NCI-H446 treated with DMSO at 0.1 percent for 48 hours (cell line): Measurements from ENCODE around the gene CCDC40.
"Not testable (repeated sequence)": the region's sequence is repeated elsewhere in the genome, so short reads cannot be mapped to it uniquely, and the experiment has no call there.

Experiments
- DNase-seq: peaks from one replicate; lab custom pipeline; 2025; lab: John Stamatoyannopoulos, UW

Gene CCDC40

GRCh38 chr17:80035937-80036714 is at the start of gene CCDC40:
Gene CCDC40, plus strand, starts transcription at chr17:80036642. Its CDS starts 21 bp downstream, at chr17:80036663.
- peak; percentile 25 for DNase-seq

GRCh38 chr17:79987187-79987934 is 49.1 kb upstream of the CCDC40 start:
- DNase-seq: no peak

- DNase-seq: no peak
Measured at GRCh38 chr17:79987935-79988184, 48.6 kb upstream of the CCDC40 start.

- no peak for DNase-seq
Measured at GRCh38 chr17:79988185-79988971, 48.1 kb upstream of the CCDC40 start.

GRCh38 chr17:79989106-79989835 is 47.2 kb upstream of the CCDC40 start:
- no peak for DNase-seq

- no peak for DNase-seq
Measured at GRCh38 chr17:79990051-79990592, 46.3 kb upstream of the CCDC40 start.

GRCh38 chr17:79990704-79991103 is 45.7 kb upstream of the CCDC40 start:
- DNase-seq: no peak

- DNase-seq: peak; percentile 15
Measured at GRCh38 chr17:79991140-79991923, 45.1 kb upstream of the CCDC40 start.

- DNase-seq: no peak
Measured at GRCh38 chr17:79991924-79992648, 44.4 kb upstream of the CCDC40 start.

GRCh38 chr17:79992649-79993389 is 43.6 kb upstream of the CCDC40 start:
- DNase-seq: no peak

GRCh38 chr17:79993390-79994227 is 42.8 kb upstream of the CCDC40 start:
- DNase-seq: no peak

- DNase-seq: not testable (repeated sequence)
Measured at GRCh38 chr17:79994228-79994569, 42.2 kb upstream of the CCDC40 start.

GRCh38 chr17:79994602-79995001 is 41.8 kb upstream of the CCDC40 start:
- no peak for DNase-seq

- no peak for DNase-seq
Measured at GRCh38 chr17:79995696-79996095, 40.7 kb upstream of the CCDC40 start.

- no peak for DNase-seq
Measured at GRCh38 chr17:79996291-79996690, 40.2 kb upstream of the CCDC40 start.

GRCh38 chr17:79997011-79997660 is 39.3 kb upstream of the CCDC40 start:
- no peak for DNase-seq

GRCh38 chr17:80000136-80000535 is 36.3 kb upstream of the CCDC40 start:
- no peak for DNase-seq
